ENCODE results near the gene STEEP1. TPM values are rescaled to one million over a fixed set of nuclear protein-coding genes. Genes with fewer than 3 reads are reported as not detected.

The STEEP1 gene
- total and polyA plus RNA-seq, 2 of the 13 experiments (the other 11 are each of a cell fraction or from before 2014, with no cell fraction given), result 7.7 to 23.1 TPM

- TF ChIP-seq SP5 (CRISPR knock-in tag; IDR thresholded peaks at IDR 0.05; ENCODE audit: borderline replicate concordance, low read depth) (0 out of 2 replicates have a peak, but pooled peaks have one; percentile 4), MNT (IDR thresholded peaks at IDR 0.05) (0 out of 2 replicates have a peak, but pooled peaks have one; percentile 2), MXD4 (CRISPR knock-in tag; IDR thresholded peaks at IDR 0.05) (no peak), SRSF4 (IDR thresholded peaks at IDR 0.05; ENCODE audit: low read depth, low read length, poor library complexity, severe bottlenecking) (no peak), YEATS4 (CRISPR knock-in tag; IDR thresholded peaks at IDR 0.05; ENCODE audit: borderline replicate concordance) (0 out of 2 replicates have a peak, but pooled peaks have one; percentile 16), CREBL2 (CRISPR knock-in tag; IDR thresholded peaks at IDR 0.05; ENCODE audit: borderline replicate concordance) (no peak), DDIT3 (CRISPR knock-in tag; IDR thresholded peaks at IDR 0.05) (no peak), MAX (IDR thresholded peaks at IDR 0.05) (no peak; the same call in 1 of the 2 replicates), ISL2 (CRISPR knock-in tag; IDR thresholded peaks at IDR 0.05) (no peak), ZBTB1 (CRISPR knock-in tag; IDR thresholded peaks at IDR 0.05; ENCODE audit: borderline replicate concordance) (no peak), ZNF883 (CRISPR knock-in tag; IDR thresholded peaks at IDR 0.05; ENCODE audit: not compliant biosample characterization) (peak; percentile 30), ZKSCAN5 (CRISPR knock-in tag; IDR thresholded peaks at IDR 0.05) (no peak), CEBPZ (IDR thresholded peaks at IDR 0.05; ENCODE audit: low read length) (no peak), MTA3 (CRISPR knock-in tag; IDR thresholded peaks at IDR 0.05) (no peak), ZFP90 (CRISPR knock-in tag; IDR thresholded peaks at IDR 0.05; ENCODE audit: borderline replicate concordance) (peak; percentile 29; the same call in 1 of the 2 replicates), ZMYM4 (CRISPR knock-in tag; IDR thresholded peaks at IDR 0.05) (peak; percentile 67), TP53 (CRISPR knock-in tag; conservative IDR thresholded peaks at IDR 0.05) (no peak), RXRB (CRISPR knock-in tag; IDR thresholded peaks at IDR 0.05; ENCODE audit: borderline replicate concordance) (peak; percentile 22; the same call in 1 of the 2 replicates), ZBTB20 (CRISPR knock-in tag; IDR thresholded peaks at IDR 0.05; ENCODE audit: borderline replicate concordance, low read depth) (no peak), ELF1 (CRISPR knock-in tag; IDR thresholded peaks at IDR 0.05) (no peak), ZNF225 (CRISPR knock-in tag; IDR thresholded peaks at IDR 0.05) (0 out of 2 replicates have a peak, but pooled peaks have one; percentile 53), JDP2 (CRISPR knock-in tag; IDR thresholded peaks at IDR 0.05; ENCODE audit: borderline replicate concordance) (no peak), PHF20 (CRISPR knock-in tag; IDR thresholded peaks at IDR 0.05) (peak; percentile 35), RCOR2 (CRISPR knock-in tag; IDR thresholded peaks at IDR 0.05) (no peak), ZNF282 (IDR thresholded peaks at IDR 0.05; ENCODE audit: partially characterized antibody) (no peak)
Observed at GRCh38 chrX:119574394-119575266, 9.4 kb upstream of the STEEP1 start, which contains the start of gene UBE2A (continued).

All from HepG2 (cell line).